Caki2 (cell line): ENCODE data around the gene PTPRN2. TPM values are rescaled to one million over a fixed set of nuclear protein-coding genes. Genes with fewer than 3 reads are reported as not detected.
A peak's percentile ranks its signal among the peaks of the same experiment; 100 is the strongest.
"Not testable (repeated sequence)": the region's sequence is repeated elsewhere in the genome, so short reads cannot be mapped to it uniquely, and the experiment has no call there.

Experiments used
- DNase-seq: peaks from one replicate; pipeline ENCODE4 v3.0.0-alpha.2; 2015; ENCODE audit warnings: low read depth
- in situ Hi-C: cut with HindIII; loops from 2 replicates; pipeline ENCODE4 v1.10.0; 2016; ENCODE audit warnings: low sequenced_read_pairs, low pct_unique_long_range_greater_than_20kb, mixed read lengths
- total RNA-seq: library from RNA; depleted of rRNA; stranded (reverse); fragments of >200 nt; shearing (Covaris generic); gene quantifications from 2 replicates; pipeline ENCODE4 v1.2.3, GENCODE V29; 2014; ENCODE audit warnings: low replicate concordance

PTPRN2 gene
- total RNA-seq, 1 experiment from 2014 or later = 0.88 TPM

DNA sequence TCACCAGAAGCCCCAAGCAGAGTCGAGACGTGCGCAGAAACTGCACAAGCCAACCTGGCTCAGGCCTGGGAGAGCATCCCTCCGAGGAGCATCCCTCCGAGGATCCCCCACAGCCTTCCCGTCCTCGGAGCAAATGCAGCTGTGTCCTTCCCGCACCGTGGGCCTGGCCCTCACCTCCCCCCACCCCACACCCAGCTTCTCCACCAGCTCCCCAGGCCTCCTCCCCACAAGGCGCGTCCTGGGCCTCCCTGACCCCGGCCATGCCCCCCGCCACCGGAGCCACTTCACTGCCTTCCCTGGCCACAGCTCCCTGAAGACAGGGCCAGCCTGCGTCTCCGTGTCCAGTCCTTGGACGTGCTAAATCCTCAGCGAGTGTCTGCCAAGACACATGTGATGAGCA is 60.6 kb downstream of the PTPRN2 start:
- in situ Hi-C loops = no loop called here
- DNase-seq = no peak

DNA sequence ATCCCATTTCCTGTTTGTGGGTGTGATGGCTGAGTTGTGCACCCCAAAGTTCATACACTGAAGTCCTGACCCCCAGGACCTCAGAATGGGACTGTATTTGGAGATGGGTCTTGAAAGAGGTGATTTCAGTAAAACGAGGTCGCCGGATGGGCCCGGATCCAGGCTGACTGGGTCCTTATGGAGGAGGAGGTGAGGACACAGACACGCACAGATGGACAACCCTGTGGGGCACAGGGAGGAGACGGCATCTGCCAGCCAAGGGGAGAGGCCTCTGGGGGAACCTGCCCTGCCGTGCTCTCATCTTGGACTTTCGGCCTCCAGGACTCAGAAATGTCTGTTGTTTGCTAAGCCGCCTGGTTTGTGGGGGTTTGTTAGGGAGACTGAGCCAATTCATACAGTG is 61.1 kb downstream of the PTPRN2 start:
- in situ Hi-C loops = no loop called here
- no peak for DNase-seq

DNA sequence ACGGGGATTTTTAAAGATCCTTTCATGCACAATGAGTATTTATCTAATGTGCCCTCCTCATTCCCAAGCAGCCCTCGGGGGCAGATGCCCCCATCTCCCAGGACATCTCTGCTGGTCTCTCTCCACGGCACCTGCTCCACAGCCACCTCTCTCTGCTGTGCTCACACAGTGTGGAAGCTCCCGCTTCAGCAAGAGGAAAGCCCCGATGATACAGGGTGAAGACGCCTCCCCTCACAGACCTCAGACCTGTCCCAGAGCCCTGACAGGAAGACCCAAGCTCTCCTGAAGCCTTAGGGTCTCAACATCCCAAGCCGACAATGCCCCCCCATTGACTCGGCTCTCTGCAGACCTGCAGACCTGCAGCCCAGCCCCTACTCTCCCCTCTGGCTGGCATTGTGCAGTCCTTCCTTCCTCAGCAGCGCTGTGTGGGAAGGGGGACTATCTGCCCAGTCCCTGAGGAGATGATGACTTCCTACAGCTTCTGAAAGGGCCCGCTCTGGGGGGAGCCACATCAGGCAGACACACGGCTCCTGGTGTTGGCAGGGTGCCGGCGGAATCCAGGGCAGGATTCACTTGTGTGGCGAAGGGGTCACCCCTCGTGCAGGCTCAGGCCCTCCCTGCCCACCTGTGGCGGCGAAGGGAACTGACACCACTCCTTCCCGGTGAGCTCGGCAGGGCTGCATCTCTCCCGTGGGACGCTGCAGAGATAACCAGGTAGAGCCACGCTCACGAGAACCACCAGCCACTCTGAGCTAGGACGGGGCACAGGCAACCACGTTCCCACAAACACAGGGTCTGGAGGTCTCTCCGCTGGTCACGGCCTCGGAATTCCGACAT is 61.8 kb downstream of the PTPRN2 start:
- in situ Hi-C loops = no loop called here
- DNase-seq = no peak

DNA sequence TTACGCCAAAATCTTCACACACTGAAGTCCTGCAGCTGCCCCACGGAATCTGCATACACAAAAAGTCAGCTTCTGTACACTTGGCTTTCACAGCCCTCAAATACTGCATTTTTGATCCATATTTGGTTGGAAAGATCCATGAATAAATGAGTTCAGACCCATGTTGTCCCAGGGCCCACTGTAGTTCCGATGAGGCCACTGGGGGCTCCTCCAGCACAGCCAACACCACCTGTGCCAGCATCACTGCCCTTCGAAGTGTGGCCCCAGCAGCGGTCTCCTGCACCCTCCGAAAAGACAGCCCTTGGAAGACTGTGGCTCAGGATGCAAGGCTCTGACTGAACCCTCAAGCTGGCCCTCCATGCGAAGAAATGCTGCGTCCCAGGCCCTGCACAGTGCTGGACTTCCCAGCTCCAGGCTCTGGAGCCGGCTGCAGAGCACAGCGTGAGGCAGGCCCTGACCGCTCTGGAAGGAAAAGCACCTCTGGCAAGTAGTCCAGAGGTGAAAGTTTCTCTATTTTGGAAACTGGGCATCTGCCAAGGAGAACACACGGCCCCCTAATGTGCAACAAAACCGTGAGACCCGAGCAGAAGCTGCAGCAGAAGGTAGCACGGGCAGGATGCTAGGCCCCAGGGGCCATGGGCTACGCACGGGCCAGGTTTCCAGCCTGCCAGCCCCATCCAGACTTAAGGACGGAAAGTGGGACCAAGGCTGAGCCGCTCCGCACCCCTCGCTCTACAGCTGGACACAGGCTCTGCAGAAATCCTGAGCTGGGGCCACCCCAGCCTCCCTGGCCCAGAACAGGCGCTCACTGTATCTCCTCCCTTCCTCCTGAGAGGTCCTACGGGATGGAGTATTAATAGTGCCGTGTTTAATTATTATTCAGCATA is 62.6 kb downstream of the PTPRN2 start:
- DNase-seq = no peak

DNA sequence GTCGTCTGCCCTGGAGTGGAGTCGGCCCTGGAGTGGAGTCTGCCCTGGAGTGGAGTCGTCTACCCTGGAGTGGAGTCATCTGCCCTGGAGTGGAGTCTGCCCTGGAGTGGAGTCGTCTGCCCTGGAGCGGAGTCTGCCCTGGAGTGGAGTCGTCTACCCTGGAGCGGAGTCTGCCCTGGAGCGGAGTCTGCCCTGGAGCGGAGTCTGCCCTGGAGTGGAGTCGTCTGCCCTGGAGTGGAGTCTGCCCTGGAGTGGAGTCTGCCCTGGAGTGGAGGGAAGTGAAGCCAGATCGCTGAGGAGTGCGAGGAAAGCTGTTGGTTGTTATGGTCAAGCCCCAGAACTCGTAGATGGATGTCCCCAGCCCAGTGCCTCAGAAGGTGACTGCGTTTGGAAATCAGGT is 63.3 kb downstream of the PTPRN2 start:
- in situ Hi-C loops, DNase-seq: not testable (repeated sequence)

More for the DNA sequence above, 62.6 kb downstream of the PTPRN2 start:
- in situ Hi-C loops = no loop called here

DNA sequence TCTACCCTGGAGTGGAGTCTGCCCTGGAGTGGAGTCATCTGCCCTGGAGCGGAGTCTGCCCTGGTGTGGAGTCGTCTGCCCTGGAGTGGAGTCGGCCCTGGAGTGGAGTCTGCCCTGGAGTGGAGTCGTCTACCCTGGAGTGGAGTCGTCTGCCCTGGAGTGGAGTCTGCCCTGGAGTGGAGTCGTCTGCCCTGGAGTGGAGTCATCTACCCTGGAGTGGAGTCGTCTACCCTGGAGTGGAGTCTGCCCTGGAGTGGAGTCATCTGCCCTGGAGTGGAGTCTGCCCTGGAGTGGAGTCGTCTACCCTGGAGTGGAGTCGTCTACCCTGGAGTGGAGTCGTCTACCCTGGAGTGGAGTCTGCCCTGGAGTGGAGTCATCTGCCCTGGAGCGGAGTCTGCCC is 63.7 kb downstream of the PTPRN2 start:
- DNase-seq, in situ Hi-C loops: not testable (repeated sequence)

DNA sequence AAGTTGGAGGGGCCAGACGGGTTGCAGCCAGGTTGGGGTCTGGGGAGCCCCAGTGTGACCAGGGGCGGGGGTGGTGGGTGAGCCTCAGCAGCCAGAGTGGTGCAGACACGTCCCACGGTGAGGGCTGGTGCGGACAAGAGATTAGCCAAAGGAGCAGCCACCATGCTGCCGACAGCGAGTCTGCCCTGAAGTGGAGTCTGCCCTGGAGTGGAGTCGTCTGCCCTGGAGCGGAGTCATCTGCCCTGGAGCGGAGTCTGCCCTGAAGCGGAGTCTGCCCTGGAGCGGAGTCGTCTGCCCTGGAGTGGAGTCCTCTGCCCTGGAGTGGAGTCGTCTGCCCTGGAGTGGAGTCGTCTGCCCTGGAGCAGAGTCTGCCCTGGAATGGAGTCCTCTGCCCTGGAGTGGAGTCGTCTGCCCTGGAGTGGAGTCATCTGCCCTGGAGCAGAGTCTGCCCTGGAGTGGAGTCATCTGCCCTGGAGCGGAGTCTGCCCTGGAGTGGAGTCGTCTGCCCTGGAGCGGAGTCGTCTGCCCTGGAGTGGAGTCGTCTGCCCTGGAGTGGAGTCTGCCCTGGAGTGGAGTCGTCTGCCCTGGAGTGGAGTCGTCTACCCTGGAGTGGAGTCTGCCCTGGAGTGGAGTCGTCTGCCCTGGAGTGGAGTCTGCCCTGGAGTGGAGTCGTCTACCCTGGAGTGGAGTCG is 64.3 kb downstream of the PTPRN2 start:
- in situ Hi-C loops, DNase-seq: not testable (repeated sequence)

DNA sequence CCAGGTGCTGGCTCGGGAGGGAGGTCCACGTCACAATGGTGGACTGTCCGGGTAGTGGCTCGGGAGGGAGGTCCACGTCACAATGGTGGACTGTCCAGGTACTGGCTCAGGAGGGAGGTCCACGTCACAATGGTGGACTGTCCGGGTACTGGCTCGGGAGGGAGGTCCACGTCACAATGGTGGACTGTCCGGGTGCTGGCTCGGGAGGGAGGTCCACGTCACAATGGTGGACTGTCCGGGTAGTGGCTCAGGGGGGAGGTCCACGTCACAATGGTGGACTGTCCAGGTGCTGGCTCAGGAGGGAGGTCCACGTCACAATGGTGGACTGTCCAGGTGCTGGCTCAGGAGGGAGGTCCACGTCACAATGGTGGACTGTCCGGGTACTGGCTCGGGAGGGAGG is 65.8 kb downstream of the PTPRN2 start:
- in situ Hi-C loops, DNase-seq: not testable (repeated sequence)

DNA sequence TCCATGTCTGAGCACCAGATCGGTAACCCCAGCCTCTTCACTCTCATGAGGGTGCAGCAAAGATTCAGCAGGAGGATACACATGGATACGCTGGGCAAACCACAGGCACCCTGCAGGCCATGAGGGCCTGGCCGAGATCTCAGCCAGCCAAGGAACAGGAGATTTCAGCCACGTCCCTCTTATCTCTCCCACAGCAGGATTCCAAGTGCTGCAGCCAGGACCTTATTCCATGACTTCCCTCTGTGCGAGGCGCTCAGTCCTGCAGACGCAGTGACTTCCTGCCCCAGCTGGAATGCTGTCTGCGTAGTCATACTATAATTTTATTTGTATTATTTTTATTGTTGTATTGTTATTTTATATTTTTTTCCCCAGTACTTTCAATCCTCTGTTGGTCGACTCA is 66.8 kb downstream of the PTPRN2 start:
- in situ Hi-C loops = no loop called here
- DNase-seq = no peak

DNA sequence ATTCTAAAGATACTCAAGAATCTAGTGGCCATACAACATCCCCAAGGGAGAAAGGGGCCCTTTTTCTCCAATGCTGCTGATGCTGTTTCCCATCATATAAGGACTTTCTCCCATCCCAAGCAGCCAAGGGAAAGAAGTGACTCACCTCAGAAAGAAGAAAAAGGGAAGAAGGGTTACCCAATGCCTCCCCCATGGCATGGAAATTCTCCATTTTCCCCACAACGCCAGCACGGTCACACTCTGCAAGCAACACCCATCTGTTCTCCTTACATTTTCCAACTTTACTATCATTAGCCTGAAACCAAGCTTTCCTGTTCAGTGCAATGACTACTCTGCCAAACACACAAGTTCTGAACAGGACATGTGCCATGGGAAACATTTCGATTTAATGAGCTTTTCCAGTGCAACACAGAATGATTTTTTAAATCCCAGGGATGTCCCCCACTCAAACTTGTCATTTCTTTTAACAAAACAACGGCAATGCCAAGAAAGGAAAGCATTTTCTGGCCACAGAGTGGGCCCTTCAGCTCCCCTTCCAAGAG is 67.9 kb downstream of the PTPRN2 start:
- in situ Hi-C loops = no loop called here
- no peak for DNase-seq

DNA sequence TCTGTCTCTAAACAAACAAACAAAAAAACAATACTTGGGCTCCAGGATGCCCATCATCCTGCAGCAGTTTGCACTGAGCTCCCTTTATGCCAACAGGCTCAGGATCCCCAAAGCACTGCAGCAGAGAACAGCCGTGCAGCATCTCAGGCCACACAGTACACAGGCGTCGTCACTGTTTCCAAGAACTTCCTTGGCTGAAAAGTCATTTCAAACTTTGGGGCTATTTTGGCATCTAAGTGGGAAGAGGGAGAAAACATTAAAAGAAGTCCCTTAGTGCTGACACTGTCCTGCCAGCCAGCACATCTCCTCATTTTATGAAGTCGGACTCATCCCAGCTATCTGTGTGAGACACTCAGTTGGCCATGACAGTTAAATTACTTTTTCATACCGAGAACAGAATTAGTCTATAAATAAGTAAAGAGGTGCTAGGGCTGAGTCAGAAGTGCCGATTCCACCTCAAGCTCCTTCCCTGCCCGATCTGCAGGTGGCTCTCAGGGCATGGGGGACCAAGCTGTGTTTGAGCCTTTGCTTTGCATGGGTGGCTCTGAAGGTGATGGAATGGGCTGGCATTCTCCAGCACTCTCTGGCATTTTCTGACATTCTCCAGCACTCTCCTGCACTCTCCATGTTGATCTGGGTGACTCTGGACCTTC is 68.5 kb downstream of the PTPRN2 start:
- in situ Hi-C loops = no loop called here
- DNase-seq = no peak

DNA sequence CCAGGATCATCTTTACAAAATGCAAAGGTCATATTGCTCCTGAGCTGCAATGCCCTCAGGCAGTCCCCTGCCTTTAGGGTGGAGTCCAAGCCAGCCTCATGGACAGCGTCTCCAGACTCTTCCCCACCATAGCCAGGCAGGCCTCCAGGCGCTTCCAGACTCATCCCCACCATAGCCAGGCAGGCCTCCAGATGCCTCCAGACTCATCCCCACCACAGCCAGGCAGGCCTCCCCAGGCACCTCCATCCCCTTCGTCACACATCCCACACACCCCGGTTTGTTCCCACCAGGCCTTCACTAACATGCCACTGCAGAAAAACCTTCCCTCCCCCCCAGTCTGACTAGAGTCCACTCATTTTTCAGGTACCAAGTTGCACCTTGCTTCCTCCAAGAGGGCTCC is 70.1 kb downstream of the PTPRN2 start:
- no peak for DNase-seq
- in situ Hi-C loops = no loop called here

DNA sequence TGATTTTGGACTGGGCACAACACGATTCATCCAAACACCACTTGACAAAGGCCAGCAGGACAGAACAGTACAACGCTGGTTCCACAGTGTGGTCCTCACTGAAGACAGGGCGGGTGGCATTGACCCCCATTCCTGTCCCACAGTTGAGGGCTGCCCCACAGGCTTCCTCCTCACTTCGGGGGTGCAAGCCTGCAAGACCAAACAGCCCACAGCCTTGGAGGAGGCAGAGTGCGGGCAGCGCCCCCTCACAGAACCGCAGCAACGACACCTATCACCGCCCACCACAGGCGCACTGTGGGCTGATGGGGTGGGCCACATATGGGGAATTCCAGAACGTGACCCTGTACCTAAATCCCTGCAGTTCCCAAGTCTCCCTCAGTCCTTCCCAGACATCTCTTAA is 70.6 kb downstream of the PTPRN2 start:
- DNase-seq = no peak
- in situ Hi-C loops = no loop called here

DNA sequence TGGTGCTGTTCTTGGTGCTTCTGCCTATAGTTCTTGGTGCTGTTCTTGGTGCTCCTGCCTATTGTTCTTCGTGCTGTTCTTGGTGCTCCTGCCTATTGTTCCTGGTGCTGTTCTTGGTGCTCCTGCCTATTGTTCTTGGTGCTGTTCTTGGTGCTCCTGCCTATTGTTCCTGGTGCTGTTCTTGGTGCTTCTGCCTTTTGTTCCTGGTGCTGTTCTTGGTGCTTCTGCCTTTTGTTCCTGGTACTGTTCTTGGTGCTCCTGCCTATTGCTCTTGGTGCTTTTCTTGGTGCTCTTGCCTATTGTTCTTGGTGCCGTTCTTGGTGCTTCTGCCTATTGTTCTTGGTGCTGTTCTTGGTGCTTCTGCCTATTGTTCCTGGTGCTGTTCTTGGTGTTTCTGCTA is 71.1 kb downstream of the PTPRN2 start:
- in situ Hi-C loops = no loop called here
- no peak for DNase-seq

DNA sequence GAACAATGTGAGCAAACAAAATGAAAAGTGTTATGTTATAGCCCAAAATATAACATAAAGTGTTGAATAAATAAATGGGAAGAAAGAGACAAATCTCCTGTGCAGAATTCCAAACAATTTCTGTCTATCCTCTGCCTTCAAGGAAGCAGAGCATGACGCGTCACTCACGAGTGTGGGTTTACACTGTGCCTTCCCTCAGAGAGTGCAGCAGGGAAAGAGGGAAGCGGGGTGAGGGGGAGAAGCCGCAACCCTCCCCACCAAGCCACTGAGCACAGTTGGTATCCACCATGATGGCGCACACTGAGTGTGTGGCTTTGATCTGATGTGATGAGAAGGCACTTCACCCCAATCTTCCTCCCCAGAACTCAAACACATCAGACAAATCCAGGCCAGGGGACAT is 74.8 kb downstream of the PTPRN2 start:
- no peak for DNase-seq

DNA sequence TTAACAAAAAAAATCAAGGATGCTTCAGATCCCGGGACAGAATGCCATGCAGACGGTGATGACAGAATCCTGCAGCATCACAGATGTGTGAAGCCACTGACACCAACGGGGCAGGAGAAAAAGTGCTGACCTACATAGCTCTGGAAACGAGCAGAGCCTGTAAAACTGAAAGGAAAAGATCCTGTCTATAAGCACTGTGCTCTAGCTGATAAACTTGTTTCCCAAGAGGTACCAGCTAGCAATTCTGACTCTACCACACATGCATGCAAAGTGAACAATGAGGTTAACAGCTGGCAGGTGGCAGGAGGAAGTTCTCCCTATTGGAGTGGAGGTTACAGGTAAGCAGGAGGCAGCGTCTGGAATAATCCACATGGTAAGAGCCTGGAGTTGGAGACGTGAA is 75.6 kb downstream of the PTPRN2 start:
- DNase-seq = no peak
- in situ Hi-C loops = no loop called here

More for the DNA sequence above, 74.8 kb downstream of the PTPRN2 start:
- in situ Hi-C loops = no loop called here

DNA sequence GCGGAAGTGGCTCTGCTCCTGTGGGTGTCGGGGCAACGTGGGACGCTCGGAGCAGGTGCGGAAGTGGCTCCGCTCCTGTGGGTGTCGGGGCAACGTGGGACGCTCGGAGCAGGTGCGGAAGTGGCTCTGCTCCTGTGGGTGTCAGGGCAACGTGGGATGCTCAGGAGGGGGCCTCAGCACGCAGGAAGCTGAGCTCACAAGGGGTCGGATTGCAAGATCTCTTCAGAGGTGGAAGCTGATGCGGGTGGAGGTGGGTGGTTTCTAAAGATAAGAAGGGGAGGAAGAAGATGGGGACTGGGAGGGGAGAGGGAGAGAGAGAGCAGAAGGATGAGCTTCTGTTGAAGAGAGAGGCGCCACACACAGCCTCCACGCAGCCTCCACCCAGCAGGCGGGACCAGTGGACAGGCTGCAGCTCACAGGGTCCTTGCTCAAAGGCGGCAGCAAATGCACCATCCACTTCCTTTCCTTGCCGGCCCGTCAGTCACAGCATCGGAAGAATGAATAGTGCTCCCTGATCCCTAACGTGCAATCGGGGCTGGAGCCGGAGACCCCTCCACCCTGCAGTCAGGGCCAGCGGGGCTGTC is 78.7 kb downstream of the PTPRN2 start:
- in situ Hi-C loops = no loop called here

DNA sequence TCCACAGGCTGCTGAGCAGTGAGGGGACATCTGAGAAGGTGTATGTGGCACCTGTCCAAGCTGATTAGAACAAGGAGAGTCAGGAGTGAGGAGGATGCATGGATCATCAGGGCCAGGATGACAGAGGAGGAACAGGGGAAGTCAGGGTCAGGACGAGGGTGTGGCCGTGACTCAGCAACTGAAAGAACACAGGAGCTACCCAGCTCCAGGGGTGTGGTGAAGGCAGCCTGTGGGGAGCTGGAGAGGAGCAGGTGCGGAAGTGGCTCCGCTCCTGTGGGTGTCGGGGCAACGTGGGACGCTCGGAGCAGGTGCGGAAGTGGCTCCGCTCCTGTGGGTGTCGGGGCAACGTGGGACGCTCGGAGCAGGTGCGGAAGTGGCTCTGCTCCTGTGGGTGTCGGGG is 79.3 kb downstream of the PTPRN2 start:
- in situ Hi-C loops = not testable (repeated sequence)
- peak; percentile 33 for DNase-seq

More for the DNA sequence above, 78.7 kb downstream of the PTPRN2 start:
- no peak for DNase-seq
